HG03460 (cell line): ENCODE results near the gene ZFYVE28.

Experiments used
- ATAC-seq: cut with Tn5 transposase; IDR thresholded peaks from one replicate; pipeline ENCODE4 v1.9.1; 2021; ENCODE audit not compliant: unreplicated experiment

ZFYVE28 gene

GRCh38 chr4:2354760-2355159 lies 63.7 kb downstream of the ZFYVE28 start:
- ATAC-seq = no peak

- no peak for ATAC-seq
These were observed 64.3 kb downstream of the ZFYVE28 start for GRCh38 chr4:2354118-2354517.

GRCh38 chr4:2353222-2354107 lies 65.0 kb downstream of the ZFYVE28 start:
- no peak for ATAC-seq

GRCh38 chr4:2352729-2353221 lies 65.7 kb downstream of the ZFYVE28 start:
- no peak for ATAC-seq

GRCh38 chr4:2352171-2352570 lies 66.3 kb downstream of the ZFYVE28 start:
- no peak for ATAC-seq

- no peak for ATAC-seq
These were observed 67.5 kb downstream of the ZFYVE28 start for GRCh38 chr4:2350982-2351381.

- ATAC-seq = no peak
These were observed 69.7 kb downstream of the ZFYVE28 start for GRCh38 chr4:2348786-2349185.

- ATAC-seq = no peak
These were observed 71.3 kb downstream of the ZFYVE28 start for GRCh38 chr4:2347190-2347589.

GRCh38 chr4:2343476-2343875 lies 75.0 kb downstream of the ZFYVE28 start:
- ATAC-seq = no peak

- no peak for ATAC-seq
These were observed 76.4 kb downstream of the ZFYVE28 start for GRCh38 chr4:2341911-2342652.

GRCh38 chr4:2341261-2341841 lies 77.1 kb downstream of the ZFYVE28 start:
- no peak for ATAC-seq

GRCh38 chr4:2340272-2341061 lies 78.0 kb downstream of the ZFYVE28 start:
- ATAC-seq = no peak

- ATAC-seq = no peak
These were observed 78.8 kb downstream of the ZFYVE28 start for GRCh38 chr4:2339458-2340271.

- no peak for ATAC-seq
These were observed 79.5 kb downstream of the ZFYVE28 start for GRCh38 chr4:2338754-2339457.

- ATAC-seq = no peak
These were observed 80.5 kb downstream of the ZFYVE28 start for GRCh38 chr4:2337896-2338295.

- no peak for ATAC-seq
These were observed 81.2 kb downstream of the ZFYVE28 start for GRCh38 chr4:2337131-2337723.

GRCh38 chr4:2336659-2337058 lies 81.8 kb downstream of the ZFYVE28 start:
- ATAC-seq = no peak

- ATAC-seq = no peak
These were observed 82.7 kb downstream of the ZFYVE28 start for GRCh38 chr4:2335729-2336101.
